Stimulated activated CD4-positive, alpha-beta T cell treated with anti-CD3 and anti-CD28 coated beads, Interleukin-4, amount 100 ng/mL, for 4 hours (primary cell): Measurements from ENCODE around the gene SFXN2.
A peak's percentile ranks its signal among the peaks of the same experiment; 100 is the strongest.
"Not testable (repeated sequence)": the region's sequence is repeated elsewhere in the genome, so short reads cannot be mapped to it uniquely, and the experiment has no call there.

Experiments used
- DNase-seq, 2 experiments: peaks; one replicate each; pipeline ENCODE4 v3.0.0-alpha.2; 2020

The SFXN2 gene, protein sequence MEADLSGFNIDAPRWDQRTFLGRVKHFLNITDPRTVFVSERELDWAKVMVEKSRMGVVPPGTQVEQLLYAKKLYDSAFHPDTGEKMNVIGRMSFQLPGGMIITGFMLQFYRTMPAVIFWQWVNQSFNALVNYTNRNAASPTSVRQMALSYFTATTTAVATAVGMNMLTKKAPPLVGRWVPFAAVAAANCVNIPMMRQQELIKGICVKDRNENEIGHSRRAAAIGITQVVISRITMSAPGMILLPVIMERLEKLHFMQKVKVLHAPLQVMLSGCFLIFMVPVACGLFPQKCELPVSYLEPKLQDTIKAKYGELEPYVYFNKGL

DNA sequence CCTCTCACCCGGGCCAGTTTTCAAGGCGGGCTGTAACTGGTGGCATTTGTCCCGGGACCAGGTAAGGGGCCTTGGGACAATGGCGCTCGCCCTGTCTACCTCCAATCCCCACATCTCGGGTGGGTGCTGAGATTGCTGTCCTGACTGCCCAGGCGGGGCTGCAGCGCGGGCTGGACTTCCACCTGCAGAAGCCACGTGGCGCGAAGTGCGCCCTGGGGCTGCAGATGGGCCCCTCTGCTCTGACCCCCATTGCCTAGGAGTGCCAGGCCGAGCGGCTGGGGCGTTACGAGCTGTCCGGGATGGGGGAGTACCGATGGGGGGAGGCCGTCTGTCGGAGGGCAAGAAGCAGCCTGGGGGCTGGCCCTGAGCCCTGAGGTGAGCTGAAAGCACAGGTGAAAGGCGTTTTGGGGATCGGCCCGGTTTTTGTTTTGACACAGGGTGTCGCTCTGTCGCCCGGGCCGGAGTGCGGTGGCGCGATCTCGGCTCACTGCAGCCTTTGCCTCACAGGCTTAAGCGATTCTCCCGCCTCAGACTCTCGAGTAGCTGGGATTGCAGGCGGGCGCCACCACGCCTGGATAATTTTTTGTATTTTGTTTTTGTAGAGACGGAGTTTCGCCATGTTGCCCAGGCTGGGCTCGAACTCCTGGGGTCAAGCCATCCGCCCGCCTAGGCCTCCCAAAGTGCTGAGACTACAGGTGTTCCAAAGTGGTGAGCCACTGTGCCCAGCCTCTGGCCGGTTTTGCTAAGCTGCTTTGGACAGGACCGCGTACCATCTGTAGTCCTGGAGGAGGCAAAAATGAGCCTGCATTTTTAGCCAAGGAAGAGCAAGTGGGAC lies at the start of gene SFXN2:
TSS of gene SFXN2 (plus strand) at position 16 of the 835 bp plus-strand sequence. CDS start 12,001 bp downstream, outside the sequence.
- DNase-seq, result peak; percentile 46

DNA sequence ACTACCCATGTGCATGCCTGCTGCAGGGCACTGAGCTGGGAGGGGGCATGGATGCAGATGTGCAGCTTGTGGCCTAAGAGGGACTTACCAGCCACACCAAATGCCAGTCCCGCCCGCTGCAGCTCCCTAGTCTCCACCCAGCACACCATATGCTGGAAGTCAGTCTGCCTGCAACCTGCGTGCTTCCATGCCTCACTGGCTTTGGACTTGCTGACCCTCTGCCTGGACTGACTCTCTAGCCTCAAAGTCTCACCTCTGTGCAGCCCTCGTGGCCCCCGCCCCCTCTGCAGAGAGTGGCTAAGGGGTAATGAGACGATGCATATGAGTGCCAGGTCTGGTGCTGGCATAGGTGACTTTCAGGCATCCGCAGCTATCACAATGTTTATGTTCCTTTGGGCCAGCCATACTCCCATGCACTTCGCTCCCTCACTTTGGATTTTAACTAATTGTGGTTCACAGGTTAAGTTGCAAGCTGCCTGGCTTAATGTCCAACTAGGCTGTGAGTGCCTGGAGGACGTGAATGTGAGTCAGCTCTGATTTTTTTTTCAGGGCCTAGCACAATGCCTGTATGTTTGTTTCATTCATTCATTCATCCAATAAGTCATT lies 48.4 kb upstream of the SFXN2 start:
- no peak for DNase-seq

DNA sequence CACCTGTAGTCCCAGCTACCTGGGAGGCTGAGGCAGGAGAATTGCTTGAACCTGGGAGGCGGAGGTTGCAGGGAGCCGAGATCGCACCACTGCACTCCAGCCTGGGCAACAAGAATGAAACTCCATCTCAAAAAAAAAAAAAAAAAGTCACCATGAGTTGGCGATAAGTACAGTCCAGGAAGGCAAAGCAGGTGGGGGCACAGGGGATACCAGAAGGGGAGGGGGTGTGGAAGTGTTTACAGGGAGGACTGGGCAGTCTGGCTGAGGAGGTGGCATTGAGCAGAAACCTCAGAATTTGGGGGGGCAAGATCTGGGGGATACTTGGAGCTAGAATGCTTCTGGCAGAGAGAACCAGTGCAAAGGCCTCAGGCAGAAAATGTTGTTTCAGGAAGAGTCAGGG lies 47.0 kb upstream of the SFXN2 start:
- not testable (repeated sequence) for DNase-seq

DNA sequence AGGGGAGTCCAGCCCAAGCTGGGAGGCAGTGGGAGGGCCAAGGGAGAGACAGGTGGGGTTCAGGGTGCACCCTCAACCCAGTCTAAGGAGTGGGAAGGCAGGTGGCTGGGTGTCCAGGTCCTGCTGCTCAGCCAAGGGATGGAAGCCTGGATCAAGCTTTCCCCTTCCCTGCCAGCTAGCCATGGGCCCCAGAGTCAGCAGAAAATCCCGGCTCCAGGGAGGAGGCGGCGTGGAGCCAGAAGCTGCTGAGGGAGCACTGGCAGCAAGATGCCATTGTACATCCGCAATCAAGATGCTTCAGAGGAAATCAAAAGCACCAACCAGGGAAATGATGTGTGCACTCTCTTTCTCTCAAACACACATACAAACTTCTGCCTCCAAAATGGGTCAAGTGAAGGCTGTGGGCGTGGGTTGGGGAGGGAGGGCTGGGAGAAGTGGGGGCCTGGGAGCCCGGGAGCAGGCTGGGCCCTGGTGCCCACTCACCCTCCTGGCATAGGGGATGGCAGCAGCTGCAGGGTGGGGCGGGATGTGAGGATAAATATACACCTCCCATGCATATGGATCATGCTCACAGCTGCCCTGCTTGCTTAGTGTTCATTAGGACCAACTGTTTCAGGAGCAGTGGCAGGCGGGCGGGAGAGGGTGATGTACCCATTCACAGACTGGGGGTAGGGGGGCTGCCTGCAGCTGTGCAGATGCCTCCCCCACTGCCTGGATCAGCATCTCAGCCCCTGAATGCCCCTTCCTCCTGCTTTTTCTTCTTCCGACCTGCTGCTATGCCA lies 45.9 kb upstream of the SFXN2 start:
- no peak for DNase-seq

DNA sequence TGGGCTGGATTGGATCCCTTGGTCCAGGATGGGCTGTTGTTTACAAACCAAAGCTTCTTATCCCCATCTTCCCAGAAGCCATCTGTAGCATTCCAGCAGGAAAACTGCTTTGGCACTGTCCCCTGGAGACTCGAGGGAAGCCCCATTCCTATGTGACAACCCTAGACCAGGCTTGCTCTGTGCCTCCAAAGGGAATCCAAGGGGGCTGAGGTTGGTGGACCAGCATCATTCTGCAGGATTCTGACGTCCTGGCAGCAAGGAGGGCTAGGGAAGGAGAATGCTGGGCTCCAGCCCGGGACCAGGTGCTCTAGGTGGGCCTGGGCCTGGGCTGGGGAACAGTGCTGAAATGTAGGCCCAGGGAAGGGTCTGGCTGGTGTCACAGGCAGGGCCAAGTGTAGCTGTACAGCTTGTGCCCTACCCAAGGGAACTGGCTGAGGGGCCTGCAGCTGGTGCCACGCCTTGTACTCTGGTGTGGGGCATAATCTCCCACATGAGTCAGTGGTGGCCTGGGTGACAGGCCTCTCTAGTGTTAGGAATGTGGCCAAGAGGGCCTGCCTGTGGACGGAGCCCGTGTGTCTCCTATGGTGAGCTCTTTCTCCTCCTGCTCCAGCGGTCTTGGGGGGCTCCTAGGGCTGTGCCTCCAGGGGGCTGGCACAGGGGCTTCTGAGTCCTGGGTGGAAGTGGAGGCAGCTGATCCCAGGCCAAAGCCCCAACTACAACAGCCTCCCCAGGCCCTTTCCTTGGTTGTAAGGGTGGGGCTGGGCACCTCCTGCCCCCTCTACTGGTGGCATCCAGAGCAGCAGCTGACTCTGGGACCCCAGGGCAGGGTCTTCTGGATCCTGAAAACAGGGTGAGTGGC lies 45.0 kb upstream of the SFXN2 start:
- no peak for DNase-seq

DNA sequence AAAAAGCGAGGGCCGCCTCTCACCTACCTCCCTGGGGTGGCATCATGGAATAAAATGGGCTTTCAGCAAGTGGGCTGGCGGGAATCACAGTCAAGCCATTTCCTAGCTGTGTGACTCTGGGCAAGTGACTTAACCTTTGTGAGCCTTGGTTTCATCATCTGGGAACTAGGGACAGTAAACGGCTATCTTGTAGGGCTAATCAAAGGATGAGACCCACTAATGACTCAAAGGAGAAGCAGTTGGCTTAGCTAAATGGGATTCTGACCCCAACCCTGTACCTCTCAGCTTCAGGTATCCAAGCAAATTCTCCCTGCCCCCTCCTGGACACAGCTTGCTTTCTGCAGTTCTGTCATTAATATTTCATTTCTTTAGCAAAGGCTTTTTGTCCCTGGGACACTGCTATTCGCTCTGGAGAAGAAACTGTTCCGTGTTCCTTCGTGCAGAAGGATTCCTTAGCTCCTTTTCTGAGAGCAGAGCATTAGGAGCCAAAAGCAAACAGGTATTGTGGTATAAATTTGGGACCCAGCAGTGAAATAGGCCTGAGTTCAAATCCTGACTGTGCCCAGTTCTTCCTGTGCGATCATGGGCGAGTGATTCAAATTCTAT lies 44.3 kb upstream of the SFXN2 start:
- no peak for DNase-seq

DNA sequence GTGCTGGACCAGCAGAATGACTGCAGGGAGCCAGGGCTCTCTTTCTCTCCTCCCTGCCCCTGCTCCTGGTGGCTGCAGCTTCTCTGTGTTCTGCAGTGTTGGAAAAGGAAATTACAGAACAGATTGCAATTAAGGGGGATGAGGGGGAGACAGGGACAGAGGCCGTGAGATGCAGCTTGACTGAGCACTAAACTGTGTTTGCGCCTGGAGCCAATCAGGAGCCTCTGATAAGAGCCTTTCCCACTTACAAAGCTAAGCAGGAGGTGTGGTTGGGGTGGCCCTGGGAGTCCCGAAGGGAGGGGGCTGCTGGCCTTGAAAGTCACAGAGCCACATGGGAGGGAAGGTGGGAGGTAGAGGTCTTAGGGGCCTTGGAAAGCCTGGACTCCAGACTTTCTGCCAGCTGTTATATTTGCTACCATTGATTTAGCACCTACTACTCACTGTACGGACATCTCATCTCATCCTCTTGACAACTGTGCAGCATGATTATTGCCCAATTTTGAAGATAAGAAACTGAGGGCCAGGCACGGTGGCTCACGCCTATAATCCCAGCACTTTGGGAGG lies 43.5 kb upstream of the SFXN2 start:
- DNase-seq, result no peak

DNA sequence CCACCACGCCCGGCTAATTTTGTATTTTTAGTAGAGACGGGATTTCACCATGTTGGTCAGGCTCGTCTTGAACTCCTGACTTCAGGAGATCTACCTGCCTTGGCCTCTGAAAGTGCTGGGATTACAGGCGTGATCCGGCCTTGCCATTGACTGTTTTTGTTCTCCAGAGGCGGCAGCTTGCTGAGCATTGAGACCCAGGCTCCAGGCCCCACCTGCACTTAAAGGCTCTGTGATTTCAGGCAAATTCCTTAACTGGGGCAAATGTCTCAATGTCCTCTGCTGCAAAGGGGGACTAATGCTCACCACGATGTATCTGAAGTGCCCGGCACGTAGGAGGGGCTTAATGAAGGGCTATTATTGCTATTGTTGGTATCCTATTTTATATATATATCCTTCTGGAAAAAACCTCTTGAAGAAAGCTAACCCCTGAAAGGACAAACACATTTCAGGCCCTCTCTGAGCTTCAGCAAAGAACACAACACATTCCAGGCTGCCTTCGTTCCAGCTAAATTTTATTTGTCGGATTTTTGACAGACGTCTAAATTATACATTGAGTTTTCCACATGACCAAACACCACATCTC lies 41.1 kb upstream of the SFXN2 start:
- DNase-seq, result no peak

DNA sequence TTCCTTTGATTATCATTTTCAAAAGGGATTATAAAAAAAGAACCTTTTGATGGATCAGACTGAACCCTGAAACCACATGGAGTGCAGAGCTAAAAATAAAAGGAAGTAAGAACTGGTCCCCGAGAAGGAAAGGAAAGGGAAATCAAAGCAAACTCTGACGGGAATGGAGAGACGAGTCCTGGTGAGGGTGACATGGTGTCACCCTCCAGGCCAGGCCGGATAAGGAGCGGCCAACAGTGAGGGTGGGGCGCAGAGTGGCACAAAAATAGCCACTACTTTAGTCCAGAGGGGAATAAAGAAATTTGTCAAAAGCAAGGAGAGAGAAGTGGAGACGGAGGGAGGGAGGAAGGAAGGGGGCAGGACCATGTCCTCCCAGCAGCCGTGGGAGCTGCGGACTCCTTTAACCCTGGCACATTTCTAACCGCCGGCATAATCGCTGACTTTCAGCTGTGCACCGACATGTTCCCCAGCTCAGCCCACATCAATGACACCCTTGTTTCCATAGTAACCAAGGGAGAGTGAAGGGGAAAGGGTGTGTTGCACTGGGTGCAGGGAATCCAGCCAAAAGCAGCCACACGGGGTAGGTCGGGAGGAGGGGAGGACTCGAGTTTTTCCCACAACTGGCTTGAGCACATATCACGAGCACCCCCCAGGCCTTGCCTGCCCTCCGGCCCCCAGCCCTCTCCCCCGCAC lies 40.5 kb upstream of the SFXN2 start:
- peak; percentile 38 to 70 for DNase-seq

DNA sequence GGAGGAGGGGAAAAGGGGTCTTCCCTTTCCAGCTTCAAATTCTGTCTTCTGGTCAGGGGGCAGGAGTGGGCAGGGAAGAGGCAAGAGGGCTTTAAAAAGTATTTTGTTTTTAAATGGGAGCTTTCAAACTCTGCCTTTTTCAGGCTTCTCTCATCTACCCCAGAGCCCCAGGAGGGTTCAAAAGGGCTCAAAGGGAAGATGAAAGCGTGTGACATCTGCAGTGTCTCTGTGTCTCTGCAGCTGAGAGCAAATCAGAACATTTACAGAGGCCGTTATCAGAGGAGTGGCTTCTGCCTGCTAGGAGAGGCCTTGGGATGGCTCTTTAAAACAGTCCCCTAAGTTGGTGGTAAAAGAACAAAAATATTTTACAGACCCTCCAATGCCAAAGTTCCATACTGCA lies 39.9 kb upstream of the SFXN2 start:
- no peak for DNase-seq

DNA sequence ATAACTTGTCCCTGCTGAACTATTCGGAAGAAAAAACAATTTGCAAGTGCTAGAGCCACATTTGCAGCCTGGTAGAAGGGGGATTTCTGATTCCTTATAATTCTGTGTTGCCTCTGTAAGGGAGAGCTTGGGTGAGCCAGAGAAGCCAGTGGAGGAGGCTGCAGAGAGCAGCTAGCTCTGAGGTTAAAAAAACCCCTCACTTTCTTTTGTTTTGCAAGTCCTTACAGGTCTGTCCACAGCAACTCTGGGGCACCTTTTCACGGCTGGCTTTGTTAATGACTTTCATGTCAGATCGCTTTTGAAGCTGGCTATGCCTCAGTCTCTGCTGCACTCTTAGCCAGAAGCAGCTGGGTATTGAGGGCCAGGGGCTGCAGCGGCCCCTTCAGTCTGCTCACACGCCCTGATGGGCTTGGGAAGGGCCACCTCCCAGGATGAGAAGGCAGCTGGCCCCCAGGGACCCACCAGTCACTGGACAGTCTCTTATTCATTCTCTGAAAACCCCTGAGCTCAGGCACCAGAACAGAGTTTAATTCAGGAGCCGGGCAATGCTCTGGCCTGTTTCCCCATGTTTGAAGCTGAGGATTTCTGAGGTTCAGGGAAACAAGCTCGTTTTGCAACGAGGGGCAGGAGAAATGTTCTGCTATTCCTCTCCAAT lies 39.3 kb upstream of the SFXN2 start:
- no peak for DNase-seq

DNA sequence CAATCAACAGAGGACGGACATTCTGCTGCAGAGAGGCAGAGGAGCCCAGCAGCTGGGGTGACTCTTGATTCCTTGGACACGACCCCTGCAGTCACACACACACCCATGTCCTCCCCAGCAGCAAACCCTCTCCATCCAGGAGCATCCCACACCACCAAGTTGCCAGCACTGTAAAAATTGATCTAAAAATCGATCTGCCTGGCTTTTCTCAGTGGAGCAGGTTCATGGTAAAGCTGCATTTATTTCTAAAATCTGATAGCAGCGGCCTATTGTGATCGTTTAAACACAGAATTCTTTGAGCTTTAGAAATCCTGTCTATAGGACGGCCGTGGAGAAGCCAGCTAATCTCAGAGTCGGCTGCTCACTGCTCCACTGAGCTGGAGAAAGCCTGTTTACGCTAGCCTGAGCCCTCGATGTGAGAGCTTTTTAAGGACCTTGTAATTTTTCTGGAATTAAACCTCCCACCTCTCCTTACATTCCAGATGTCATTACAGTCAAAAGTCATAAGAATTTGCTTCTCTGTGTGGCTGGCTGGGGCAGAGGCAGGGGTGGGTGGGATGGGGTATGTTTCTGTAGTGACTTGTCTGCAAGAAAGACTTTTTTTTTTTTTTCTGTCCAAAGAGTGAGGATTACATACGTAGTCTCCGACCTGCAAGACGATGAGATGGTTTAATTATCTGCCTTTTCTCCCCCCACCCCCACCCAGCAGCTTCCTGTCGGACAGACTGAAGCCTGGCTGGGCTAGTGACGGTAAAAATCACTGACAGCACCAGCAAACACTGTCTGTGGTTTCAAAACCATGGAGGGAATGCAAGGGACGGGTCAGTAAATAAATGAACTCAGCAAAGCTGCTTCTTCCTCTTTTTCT lies 38.5 kb upstream of the SFXN2 start:
- no peak for DNase-seq

DNA sequence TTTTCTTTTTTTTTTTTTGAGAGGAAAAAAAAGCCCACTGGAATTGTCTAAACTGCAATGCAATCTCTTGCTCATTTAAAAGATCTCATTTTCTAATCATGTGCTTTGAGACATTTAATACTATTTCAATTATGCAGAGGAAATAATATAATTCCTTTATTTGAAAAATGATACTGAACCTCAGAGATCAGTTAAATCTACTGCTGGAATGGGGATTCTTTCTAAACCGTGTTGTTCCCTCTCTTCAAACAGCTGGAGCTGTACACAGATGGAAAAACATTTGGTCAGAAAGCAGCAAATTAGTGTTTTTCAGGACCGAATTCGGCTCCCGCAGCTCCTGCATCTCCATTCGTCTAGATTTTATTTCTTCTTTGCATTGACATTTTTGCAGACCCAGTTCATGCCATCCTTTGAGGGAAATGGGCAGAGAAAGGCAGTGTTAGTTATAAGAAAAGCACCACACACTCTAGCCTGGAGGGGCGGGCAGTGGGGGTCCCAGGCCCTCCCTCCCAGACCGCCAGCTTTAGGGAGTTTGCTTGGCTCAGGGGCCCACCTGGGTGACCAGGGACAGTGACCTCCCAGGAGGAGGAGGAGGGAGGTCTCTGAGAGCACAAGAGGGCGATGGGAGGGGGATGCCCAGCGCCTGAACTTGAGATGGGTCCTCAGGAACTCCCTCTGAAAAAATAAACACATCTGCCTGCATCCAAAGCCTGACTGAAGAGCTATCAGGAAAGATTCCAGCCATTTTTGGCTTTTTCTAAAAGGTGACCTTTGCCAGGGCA lies 37.7 kb upstream of the SFXN2 start:
- DNase-seq, result no peak

DNA sequence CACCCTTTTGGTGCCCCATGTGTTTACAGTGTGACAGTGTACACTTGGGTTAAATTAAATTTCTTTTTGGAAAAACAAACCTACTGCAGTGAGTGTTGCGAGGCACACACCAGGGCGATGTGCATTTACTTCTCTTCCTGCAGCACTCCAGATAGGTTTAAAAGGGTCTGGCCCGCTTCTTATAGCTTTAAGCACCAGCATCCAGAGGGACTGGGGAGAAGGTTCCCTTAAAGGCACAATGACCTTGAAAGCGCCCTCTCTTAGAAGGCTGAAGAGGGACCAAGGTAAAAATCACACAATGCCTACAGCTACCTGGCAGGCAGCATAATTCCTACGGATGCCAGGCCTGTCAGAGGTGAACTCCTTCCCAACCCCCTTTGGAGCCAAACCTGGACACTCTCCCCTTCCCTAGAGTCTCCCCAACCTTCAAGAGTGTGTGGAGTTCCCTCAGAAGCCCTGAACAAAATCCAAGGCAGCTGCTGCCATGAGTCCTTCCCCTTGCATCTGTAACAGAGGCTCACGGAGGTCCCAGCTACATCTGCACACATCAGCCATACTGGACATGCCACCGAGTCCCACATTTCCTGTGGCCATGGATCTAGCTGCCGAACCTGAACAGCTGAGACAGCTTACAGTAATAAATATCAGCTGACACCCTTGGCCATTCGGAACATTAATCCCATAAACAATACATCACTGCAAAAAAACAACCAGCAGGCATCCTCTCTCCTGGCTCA lies 36.9 kb upstream of the SFXN2 start:
- no peak for DNase-seq

DNA sequence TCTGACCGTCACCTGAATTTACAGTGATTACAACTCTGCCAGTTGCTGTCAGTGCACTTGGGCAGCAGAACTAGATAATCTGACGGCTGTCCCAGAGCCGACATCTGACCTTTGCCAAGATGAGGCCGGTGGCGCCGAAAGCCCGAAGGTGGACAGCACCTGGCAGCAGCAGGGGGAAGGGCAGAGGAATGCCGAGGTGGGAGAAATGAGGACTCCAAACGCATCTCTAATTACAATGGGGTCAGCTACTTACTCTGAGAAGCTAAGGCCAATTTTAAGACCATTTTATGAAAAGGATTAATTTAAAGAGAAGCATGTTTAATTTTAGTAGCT lies 36.4 kb upstream of the SFXN2 start:
- no peak for DNase-seq

DNA sequence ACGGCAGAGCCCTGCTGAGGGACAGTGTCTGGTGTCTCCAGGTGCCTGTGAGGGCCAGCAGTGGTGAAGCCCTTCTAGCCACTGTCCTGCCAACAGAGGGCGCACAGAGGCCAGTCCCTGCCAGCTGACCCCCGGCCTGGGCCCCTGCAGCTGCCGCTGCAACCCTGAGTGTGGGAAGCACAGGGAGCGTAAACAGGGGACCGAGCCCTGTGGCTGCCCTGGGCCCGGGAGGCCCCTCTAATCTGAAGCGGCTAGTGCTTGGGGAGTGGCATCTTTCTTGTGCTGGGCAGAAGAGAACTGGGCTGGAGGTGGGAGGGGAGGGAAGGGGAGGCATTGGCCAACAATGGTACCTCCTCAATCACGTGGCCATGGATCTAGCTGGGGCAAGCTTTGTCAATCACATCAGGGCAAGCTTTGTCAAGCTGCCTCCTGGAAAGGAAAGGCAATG lies 35.6 kb upstream of the SFXN2 start:
- no peak for DNase-seq

DNA sequence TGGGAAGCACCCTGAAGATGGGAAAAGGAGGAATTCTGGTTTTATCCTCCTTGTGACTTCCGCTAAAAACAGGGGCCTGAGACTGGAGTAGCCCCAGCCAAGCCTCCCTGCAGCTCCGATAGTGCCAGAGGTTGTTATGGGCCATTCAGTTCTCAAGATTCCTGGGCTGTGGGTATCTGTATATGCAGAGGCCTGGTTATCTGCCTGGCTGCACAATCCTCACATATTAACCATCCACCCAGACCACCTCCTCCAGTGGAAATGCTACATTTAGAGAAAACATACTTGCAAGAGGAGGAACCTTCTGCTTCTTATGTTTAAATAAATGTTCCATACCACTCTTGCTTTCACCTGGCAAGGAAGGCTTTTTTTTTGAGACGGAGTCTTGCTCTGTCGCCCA lies 34.8 kb upstream of the SFXN2 start:
- no peak for DNase-seq
